SJCRH30 (cell line): Measurements from ENCODE around the gene PLPPR3. TPM values are rescaled to one million over a fixed set of nuclear protein-coding genes. Genes with fewer than 3 reads are reported as not detected.

ENCODE experiments used
- DNase-seq, 2 experiments: peaks; one replicate each; pipeline ENCODE4 v3.0.0-alpha.2; 2015 to 2020
- H3K27ac ChIP-seq: fragments of 250-450 bp; sonication (Bioruptor Pico); 2 replicates; pipeline ENCODE4 v1.5.1; 2020; ENCODE audit warnings: mild to moderate bottlenecking, moderate library complexity
- H3K27me3 ChIP-seq: fragments of 250-450 bp; sonication (Bioruptor Pico); 2 replicates; pipeline ENCODE4 v1.5.1; 2020; ENCODE audit warnings: mild to moderate bottlenecking, moderate library complexity
- H3K36me3 ChIP-seq: fragments of 250-450 bp; sonication (Bioruptor Pico); 2 replicates; pipeline ENCODE4 v1.5.1; 2020; ENCODE audit warnings: mild to moderate bottlenecking, moderate library complexity
- H3K4me1 ChIP-seq: fragments of 250-450 bp; sonication (Bioruptor Pico); 2 replicates; pipeline ENCODE4 v1.5.1; 2020; ENCODE audit warnings: mild to moderate bottlenecking, moderate library complexity
- H3K4me3 ChIP-seq: fragments of 250-450 bp; sonication (Bioruptor Pico); 2 replicates; pipeline ENCODE4 v1.5.1; 2020; ENCODE audit warnings: mild to moderate bottlenecking, moderate library complexity
- H3K9me3 ChIP-seq: fragments of 250-450 bp; sonication (Bioruptor Pico); replicated peaks from 2 replicates; pipeline ENCODE4 v1.5.1; 2020; ENCODE audit warnings: mild to moderate bottlenecking, moderate library complexity
- total RNA-seq: library from RNA; depleted of rRNA; stranded (reverse); fragments of >200 nt; shearing (Covaris generic); gene quantifications from 2 replicates; pipeline ENCODE4 v1.2.3, GENCODE V29; 2014; rRNA removed

PLPPR3 gene, protein sequence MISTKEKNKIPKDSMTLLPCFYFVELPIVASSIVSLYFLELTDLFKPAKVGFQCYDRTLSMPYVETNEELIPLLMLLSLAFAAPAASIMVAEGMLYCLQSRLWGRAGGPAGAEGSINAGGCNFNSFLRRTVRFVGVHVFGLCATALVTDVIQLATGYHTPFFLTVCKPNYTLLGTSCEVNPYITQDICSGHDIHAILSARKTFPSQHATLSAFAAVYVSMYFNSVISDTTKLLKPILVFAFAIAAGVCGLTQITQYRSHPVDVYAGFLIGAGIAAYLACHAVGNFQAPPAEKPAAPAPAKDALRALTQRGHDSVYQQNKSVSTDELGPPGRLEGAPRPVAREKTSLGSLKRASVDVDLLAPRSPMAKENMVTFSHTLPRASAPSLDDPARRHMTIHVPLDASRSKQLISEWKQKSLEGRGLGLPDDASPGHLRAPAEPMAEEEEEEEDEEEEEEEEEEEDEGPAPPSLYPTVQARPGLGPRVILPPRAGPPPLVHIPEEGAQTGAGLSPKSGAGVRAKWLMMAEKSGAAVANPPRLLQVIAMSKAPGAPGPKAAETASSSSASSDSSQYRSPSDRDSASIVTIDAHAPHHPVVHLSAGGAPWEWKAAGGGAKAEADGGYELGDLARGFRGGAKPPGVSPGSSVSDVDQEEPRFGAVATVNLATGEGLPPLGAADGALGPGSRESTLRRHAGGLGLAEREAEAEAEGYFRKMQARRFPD
- not detected in 2 replicates for total RNA-seq

DNA sequence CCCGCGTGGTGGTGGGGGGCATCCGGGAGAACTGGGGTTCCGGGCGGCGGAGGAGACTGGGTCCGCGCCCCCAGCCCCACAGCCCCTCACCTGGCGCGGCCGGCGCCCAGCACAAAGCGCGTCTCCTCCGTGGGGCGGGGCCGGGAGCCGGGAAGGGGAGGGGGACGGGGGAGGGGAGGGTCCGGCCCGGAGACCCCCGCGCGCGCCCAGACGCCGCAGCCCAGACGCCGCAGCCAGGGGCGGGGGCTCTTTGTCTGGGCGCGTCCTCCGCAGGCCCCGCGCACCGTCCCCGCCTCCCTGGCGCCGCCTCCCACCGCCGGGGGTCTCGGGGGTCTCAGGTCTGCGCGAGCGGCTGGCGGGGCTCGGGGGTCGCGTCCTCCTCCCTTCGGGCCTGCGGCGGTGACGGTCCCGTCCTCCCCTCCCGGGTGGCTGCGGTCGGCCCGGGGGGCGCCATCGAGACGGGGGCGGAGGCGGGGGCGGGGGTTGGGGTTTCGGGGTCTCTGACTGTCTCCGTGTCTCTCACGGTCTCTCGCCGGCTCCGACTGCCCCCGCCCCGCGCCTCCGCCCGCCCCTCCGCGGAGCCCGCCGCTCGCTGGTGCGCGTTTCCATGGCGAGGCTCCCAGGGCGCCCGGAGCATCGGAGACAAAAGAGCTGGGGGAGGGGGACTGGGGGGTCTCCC lies at the start of gene PLPPR3:
Gene PLPPR3 (minus strand): TSS at position 131 of the 679 bp plus-strand sequence. CDS start 396 bp downstream, outside the sequence.
- Histone ChIP-seq H3K4me1 (no peaks in the 10 kb centered on the region), H3K27me3 (no peaks in the 10 kb centered on the region), H3K4me3 (no peak within 1 kb of the TSS), H3K36me3 (no peaks in the 10 kb centered on the region), H3K9me3 (no peaks in the 10 kb centered on the region), H3K27ac (no peak within 1 kb of the TSS)
- no peak for DNase-seq

DNA sequence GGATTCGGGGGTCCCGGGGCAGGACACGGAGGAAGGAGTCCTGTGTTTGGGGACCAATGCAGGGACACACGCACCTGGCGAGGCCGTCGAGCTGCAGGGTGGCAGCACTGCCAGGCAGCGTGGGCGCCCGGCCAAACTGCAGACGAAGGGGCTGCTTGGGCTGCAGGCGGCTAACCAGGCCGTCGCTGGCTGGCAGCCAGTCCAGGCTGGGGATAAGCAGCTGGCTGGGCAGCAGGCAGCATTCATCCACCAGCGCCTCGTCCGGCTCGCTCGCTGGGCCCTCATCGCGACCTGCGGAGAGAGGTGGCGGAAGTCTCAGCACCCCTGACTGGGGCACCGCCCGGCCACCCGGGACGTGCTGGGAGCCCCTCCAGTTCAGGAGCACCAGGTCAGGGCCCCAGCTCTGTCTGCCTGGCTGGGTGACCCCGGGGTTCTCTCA lies 49.2 kb upstream of the PLPPR3 start:
- Histone ChIP-seq H3K4me3 (no peak overlapping the region), H3K9me3 (no peaks in the 10 kb centered on the region), H3K27ac (no peak overlapping the region), H3K4me1 (no peaks in the 10 kb centered on the region), H3K36me3 (peaks cover 11% of the 10 kb centered on the region; the same call in 1 of the 2 replicates), H3K27me3 (no peaks in the 10 kb centered on the region)
- no peak for DNase-seq

DNA sequence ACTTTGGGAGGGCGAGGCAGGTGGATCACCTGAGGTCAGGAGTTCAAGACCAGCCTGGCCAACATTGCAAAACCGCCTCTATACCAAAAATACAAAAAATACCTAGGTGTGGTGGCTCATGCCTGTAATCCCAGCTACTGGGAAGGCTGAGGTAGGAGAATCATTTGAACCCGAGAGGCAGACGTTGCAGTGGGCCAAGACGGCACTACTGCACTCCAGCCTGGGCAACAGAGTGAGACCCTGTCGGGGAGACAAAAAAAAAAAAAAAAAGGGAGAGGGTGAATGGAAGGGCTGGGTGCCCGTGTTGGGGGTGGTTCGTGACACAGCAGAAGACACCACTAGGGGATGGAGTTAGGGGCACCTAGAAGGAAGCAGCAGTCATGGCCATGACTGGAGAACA lies 48.6 kb upstream of the PLPPR3 start:
- peaks cover 11% of the 10 kb centered on the region; the same call in 1 of the 2 replicates for H3K36me3 ChIP-seq
- no peaks in the 10 kb centered on the region for H3K27me3 ChIP-seq
- H3K27ac ChIP-seq: no peak overlapping the region
- DNase-seq: no peak
- H3K4me1 ChIP-seq: no peaks in the 10 kb centered on the region
- no peaks in the 10 kb centered on the region for H3K9me3 ChIP-seq
- H3K4me3 ChIP-seq: no peak overlapping the region

DNA sequence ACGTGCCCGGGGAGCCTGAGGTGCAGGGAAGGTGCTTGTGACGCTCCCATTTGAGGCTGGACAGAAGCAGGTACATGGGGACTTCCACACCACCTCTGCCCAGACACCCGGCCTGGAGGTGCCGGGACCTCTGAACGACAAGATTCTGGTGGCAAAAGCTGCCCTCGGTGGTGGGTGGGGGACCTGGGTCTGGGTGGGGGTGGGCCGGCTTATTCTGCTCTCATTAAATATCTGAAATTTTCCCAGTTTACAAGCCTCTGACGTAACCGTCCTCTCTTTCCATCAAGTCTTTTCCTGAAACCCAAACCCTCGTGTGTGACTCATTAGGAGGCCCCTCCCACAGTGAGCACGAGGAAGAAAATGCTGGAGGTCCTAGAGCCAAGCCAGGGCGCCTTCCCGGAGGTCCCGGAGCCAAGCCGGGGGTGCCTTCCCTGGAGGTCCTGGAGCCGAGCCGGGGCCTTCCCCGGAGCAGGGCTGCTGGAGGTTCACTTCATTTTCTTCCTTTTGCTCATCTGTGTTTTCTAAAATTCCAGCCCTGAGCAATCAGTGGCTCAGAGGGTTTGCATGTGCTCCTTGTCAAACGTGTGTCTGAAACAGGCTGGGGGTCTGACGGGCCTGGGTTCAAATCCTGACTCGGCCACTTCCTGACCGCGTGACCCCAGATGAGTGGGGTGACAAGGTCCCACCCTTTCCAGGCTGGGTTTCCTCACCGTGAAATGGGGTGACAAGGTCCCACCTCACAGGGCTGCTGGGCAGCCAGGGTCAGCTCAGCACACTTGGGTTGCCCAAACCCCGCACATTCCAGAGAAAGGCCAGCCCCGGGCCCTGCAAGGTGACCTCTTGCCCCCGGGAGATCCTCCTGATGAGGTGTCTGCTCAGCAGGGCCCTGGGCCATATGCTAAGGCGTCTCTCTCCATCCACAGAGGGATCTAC lies 47.8 kb upstream of the PLPPR3 start:
- no peaks in the 10 kb centered on the region for H3K27me3 ChIP-seq
- H3K36me3 ChIP-seq: peaks cover 11% of the 10 kb centered on the region; the same call in 1 of the 2 replicates
- no peak for DNase-seq
- H3K9me3 ChIP-seq: no peaks in the 10 kb centered on the region
- no peaks in the 10 kb centered on the region for H3K4me1 ChIP-seq
- no peak overlapping the region for H3K4me3 ChIP-seq
- no peak overlapping the region for H3K27ac ChIP-seq

GRCh38 chr19:868458-869244 lies 46.9 kb upstream of the PLPPR3 start:
- no peak overlapping the region for H3K27ac ChIP-seq
- H3K36me3 ChIP-seq: peaks cover 11% of the 10 kb centered on the region; the same call in 1 of the 2 replicates
- no peaks in the 10 kb centered on the region for H3K4me1 ChIP-seq
- no peaks in the 10 kb centered on the region for H3K27me3 ChIP-seq
- no peak overlapping the region for H3K4me3 ChIP-seq
- H3K9me3 ChIP-seq: no peaks in the 10 kb centered on the region
- no peak for DNase-seq

GRCh38 chr19:867855-868457 lies 46.2 kb upstream of the PLPPR3 start:
- Histone ChIP-seq H3K27ac (no peak overlapping the region), H3K4me3 (no peak overlapping the region), H3K36me3 (peaks cover 9% of the 10 kb centered on the region; the same call in 1 of the 2 replicates), H3K27me3 (no peaks in the 10 kb centered on the region), H3K4me1 (no peaks in the 10 kb centered on the region), H3K9me3 (no peaks in the 10 kb centered on the region)
- no peak for DNase-seq

DNA sequence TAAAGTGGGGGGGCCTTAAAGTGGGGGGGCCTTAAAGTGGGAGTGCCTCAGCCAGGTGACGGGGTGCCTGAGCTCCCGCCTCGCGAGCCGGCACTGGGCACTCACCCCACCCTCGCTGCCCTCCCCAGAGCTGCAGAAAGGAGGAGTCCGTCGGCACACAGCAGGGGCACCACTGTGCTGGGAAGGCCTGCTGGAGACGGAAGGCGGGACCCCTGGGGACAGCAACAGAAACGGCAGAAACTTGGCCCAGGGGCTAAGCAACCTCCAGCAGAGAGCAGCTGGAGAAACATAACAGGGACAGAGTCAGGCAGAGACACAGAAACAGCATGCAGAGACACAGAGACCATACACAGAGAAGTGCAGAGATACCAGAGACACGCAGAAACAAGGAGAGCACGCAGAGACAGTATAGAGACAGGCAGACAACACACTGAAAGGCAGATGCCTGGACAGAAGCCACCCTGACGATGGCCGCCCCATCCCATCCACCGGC lies 45.6 kb upstream of the PLPPR3 start:
- no peak overlapping the region for H3K27ac ChIP-seq
- no peak overlapping the region for H3K4me3 ChIP-seq
- DNase-seq: no peak
- H3K4me1 ChIP-seq: no peaks in the 10 kb centered on the region
- no peaks in the 10 kb centered on the region for H3K9me3 ChIP-seq
- H3K36me3 ChIP-seq: peaks cover 9% of the 10 kb centered on the region; the same call in 1 of the 2 replicates
- no peaks in the 10 kb centered on the region for H3K27me3 ChIP-seq

DNA sequence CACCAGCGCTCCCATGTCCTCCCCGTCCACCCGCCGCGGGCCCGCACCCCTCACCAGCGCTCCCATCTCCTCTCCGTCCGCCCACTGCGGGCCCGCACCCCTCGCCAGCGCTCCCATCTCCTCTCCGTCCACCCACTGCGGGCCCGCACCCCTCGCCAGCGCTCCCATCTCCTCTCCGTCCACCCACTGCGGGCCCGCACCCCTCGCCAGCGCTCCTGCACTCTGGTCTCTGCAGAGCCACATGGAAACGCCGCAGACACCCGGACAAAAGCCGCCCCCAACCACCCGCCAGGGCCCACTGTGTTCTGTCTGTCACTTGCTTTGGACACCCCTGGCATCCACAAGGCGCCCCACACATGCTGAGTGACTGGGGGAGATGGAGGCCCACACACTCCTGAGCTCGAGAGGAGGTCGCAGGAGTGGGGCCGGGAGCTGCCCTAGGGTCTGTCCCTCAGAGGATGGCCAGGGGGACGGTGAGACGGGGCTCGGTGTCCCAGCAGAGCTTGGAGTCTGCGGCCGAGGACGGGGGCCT lies 45.1 kb upstream of the PLPPR3 start:
- no peak overlapping the region for H3K27ac ChIP-seq
- H3K9me3 ChIP-seq: no peaks in the 10 kb centered on the region
- H3K4me1 ChIP-seq: no peaks in the 10 kb centered on the region
- no peak for DNase-seq
- no peaks in the 10 kb centered on the region for H3K27me3 ChIP-seq
- H3K36me3 ChIP-seq: peaks cover 9% of the 10 kb centered on the region; the same call in 1 of the 2 replicates
- no peak overlapping the region for H3K4me3 ChIP-seq

- no peak overlapping the region for H3K27ac ChIP-seq
- no peaks in the 10 kb centered on the region for H3K27me3 ChIP-seq
- no peak for DNase-seq
Observed at GRCh38 chr19:863315-863620, 41.5 kb upstream of the PLPPR3 start.

DNA sequence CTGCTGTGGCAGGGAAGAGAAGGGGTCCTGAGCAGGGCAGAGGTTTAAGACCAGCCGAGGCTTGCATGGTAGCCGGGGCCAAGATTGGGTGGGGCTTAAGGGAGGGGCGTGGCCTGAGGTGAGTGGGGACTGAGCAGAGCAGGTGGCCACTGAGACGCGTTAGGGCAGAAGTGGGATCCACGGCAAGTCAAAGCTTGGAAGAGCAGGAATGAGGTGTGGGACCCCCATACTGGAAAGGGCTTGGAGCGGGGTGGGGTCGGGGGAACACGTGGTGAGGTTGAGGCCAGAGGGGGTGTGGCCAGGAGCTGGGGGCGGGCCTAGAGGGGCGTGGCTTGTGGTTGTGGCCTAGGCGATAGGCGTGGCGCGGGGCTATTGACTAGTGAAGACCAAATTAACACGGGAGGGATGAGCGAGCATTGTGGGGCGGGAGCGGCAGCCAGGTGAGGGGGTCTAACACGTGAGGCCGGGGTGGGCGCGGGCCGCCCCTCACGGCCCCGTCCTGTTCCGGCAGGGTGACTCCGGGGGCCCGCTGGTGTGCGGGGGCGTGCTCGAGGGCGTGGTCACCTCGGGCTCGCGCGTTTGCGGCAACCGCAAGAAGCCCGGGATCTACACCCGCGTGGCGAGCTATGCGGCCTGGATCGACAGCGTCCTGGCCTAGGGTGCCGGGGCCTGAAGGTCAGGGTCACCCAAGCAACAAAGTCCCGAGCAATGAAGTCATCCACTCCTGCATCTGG lies 41.0 kb upstream of the PLPPR3 start:
- DNase-seq: peak; percentile 42 to 48
- Histone ChIP-seq H3K36me3 (peaks cover 4% of the 10 kb centered on the region; the same call in 1 of the 2 replicates), H3K9me3 (no peaks in the 10 kb centered on the region), H3K4me3 (no peak overlapping the region), H3K27ac (no peak overlapping the region), H3K27me3 (no peaks in the 10 kb centered on the region), H3K4me1 (peaks cover 4% of the 10 kb centered on the region; the same call in 1 of the 2 replicates)

More at GRCh38 chr19:863315-863620, 41.5 kb upstream of the PLPPR3 start:
- Histone ChIP-seq H3K4me1 (peaks cover 4% of the 10 kb centered on the region; the same call in 1 of the 2 replicates), H3K9me3 (no peaks in the 10 kb centered on the region), H3K4me3 (no peak overlapping the region), H3K36me3 (peaks cover 5% of the 10 kb centered on the region; the same call in 1 of the 2 replicates)

DNA sequence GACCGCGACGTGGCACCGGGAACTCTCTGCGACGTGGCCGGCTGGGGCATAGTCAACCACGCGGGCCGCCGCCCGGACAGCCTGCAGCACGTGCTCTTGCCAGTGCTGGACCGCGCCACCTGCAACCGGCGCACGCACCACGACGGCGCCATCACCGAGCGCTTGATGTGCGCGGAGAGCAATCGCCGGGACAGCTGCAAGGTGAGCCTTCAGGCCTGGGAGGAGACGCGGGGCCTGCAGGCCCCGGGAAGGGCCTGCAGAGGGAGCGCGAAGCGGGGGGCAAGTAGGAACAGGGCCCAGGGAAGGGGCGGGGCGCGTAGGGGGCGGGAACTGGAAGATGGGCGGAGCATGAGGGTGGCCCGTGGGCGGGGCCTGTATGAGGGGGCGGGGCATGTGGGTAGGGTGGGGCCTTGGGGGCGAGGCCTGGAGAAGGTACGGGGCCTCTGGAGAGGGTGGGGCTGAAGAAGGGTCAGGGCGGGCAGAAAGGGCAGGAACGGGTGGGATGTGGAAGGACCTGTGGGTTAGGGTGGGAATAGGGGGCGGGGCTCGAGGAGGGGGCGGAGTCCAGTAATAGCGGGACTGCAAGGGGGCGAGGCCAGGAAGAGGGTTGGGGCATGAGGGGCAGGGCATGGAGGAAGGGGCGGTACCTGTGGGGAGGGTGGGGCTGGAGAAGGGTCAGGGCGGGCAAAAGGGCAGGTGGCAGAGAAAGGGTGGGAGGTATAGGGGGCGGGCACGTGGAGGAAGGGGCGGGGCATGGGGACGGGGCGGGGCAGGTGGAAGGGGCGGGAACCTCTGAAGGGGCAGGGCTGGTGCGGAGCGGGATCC lies 40.2 kb upstream of the PLPPR3 start:
- Histone ChIP-seq H3K36me3 (no peaks in the 10 kb centered on the region), H3K27ac (no peak overlapping the region), H3K4me1 (peaks cover 4% of the 10 kb centered on the region; the same call in 1 of the 2 replicates), H3K27me3 (no peaks in the 10 kb centered on the region), H3K9me3 (no peaks in the 10 kb centered on the region), H3K4me3 (no peak overlapping the region)
- DNase-seq: peak; percentile 49 to 50
